ENCODE data around the gene SORD.
"Not testable (repeated sequence)": the region's sequence is repeated elsewhere in the genome, so short reads cannot be mapped to it uniquely, and the experiment has no call there.

Gene SORD

GRCh38 chr15:45097466-45097865, 74.5 kb downstream of the SORD start:
- no peak for DNase-seq (ENCODE audit: low read depth)

DNA sequence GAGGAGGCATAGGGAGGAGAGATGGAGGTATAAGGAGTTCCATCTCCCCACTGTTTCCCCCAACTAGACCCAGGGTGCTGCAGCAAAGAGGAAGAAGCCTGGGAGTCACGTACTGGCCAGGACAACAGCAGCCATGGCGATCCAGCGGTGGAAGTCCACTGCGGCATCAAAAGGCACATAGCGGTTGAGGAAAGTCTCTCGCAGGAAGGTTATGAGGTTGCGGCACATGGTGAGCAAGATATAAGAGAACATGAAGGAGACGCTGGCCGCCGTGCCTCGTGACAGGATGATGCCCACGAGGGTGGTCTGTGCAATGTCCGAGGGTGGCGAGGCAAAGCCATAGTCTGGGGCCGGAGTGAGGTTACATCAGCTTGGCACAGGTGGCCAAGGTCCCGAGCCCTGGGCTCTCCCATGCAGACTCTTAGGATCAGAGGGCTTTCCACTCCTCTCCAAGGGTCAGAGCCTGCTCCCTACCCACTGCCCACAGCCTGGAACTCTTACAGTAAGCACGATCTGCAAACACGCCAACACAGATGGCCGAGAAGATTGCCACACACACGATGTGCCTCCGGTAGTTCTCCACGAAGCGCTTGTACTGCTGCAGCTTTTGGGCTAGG, 76.7 kb downstream of the SORD start:
- DNase-seq (ENCODE audit: low read depth): no peak

GRCh38 chr15:45100884-45101625, 78.1 kb downstream of the SORD start:
- DNase-seq (ENCODE audit: low read depth): no peak

DNA sequence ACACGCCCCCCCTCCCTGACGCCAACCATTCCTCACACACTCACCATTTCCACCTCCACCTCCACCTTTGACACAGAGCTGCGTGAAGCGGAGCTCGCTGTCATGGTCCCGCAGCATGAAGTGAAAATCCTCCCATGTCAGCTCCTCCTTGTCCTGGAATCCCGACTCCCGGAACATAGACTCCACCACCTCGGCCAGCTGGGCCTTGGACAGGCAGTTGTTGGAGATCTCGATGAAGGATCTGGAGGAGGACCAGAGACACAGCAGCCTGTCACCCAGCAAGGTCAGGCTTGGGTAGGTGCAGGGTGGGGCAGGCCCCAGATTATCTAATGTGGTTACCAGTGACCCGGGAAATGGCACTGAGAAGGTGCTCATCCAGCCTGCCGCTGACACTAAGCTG, 78.8 kb downstream of the SORD start:
- DNase-seq (ENCODE audit: low read depth): no peak

GRCh38 chr15:45102226-45102625, 79.2 kb downstream of the SORD start:
- DNase-seq (ENCODE audit: low read depth): no peak

DNA sequence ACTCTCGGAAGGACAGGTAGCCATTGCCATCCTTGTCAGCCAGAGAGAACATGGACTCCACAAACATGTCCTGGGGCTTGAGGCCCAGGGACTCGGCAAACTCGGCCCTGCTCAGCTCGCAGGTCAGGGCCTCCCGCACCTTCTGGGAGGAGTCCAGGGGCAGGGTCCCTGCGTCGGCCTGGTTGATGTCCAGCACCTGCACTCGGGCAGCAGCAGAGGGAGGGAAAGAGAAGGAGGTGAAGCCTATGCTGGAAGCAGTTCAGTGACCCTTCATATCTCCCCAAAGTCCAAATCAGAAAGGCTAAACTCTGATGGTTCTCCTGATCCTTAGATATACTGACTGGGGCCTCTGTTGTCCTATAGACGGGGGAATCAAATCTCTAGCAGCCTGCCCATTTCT, 81.2 kb downstream of the SORD start:
- DNase-seq (ENCODE audit: low read depth): not testable (repeated sequence)

DNA sequence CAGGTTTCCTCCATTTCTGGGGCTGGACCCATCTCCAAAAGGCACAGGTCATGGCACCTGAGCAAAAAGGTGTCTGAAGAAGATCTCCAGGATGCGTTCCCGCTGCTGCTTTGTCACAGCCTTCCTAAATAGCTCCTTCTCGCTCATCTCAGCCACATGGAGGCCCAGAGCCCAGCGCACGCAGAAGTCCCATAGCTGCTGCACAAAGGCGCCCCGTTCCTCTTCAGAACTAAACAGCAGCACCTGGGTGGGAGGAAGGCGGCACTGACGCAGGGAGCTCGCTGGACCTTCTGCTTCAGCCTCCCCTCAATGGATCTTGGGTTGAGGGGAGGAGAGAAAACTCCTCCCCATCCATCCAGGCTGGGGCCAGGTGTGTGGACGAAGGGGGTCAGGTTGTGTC, 82.6 kb downstream of the SORD start:
- no peak for DNase-seq (ENCODE audit: low read depth)

- DNase-seq (ENCODE audit: low read depth): no peak
Measured at GRCh38 chr15:45106002-45106790, 83.2 kb downstream of the SORD start.

DNA sequence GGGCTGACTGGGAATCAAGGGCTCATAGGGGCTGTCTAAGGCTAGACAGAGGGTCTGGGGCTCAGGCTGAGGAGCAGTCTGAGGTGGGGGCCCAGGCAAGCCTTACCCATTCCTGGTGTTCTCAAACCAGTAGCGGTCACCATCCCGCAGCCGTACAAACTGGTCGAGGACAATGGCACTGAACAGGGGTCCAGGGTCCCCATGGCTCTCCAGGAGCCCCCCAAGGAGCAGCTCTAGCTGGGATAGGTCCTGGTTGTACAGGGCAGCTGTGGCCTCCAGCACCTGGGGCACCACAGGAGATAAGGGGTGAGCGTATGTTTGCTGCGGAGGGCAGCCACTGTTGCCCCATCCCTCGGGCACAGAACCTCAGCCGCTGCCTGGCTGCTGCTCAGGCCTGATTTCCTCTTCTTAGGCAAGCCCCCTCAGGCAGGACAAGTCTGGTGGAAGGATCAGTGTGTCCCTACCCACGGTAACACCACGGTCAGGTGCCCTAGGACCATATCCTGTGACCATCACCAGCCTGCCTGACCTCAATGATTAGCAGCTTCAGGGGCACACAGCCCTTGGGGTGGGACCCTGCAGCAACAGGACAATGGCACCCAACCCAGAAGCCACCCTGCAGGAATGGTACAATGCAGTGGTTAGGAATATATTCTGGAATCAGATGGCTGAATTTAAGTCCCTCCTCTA, 85.1 kb downstream of the SORD start:
- DNase-seq (ENCODE audit: low read depth): no peak

DNA sequence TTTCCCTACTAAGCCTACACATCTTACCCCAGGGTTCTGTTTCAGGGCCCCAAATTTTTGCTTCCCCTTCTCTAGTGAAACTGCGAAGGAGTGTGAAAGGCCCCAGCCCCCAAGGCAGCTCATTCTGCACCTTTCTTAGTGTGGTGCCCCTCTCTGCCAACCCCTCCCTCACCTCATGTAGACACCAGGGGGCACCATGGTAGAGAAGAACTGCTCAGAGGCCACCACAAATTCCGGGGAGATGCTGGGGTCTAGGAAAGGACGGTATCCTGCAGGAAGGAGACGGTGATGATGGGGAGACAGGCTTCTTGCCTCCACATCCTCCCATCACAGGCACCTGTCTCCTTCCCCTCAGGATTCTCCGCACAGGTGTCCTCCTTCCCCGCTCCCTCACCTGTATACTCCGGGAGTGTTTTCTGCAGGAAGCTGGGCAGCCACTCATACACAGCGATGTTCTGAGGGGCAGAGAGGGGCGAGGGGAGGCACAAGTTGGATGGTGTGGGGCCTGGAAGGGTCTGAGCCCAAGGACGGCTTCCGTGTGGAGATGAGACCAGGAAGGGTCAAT, 87.3 kb downstream of the SORD start:
- DNase-seq (ENCODE audit: low read depth): no peak

DNA sequence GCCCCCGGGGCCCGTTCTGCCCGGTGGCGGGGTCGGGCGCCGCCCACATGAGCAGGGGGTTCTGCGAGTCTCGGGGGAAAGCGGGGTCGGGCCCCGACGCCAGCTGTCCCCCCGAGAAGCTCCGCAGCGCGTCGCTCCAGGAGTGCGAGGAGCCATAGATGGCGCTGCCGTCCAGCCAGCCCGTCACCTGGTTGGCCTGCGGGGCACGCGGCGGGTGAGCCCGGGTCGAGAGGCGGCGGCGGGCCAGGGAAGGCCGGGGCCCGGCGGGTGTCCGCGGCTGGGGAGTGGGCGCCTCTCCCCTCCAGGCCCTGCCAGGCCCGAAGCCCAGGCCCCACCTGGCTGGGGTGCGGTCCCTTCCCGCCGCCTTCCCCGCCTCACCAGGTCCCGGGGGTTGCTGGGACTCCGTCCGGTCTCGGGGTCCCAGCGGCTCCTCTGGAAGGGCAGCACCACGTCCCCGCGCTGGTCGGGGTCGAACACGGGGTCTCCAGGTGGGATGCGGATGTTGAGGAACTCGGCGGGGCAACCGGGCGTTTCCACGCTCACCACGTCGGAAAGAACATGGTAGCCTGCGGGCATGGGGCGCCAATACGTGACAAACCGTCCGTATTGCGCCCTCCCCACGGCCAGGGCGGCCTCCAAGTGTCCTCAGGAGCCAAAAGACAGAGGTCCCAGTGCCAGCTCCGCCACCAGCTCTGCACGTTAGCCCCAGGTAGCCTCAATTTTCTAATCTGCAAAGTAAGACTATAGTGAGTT, 88.6 kb downstream of the SORD start:
- DNase-seq (ENCODE audit: low read depth): no peak

DNA sequence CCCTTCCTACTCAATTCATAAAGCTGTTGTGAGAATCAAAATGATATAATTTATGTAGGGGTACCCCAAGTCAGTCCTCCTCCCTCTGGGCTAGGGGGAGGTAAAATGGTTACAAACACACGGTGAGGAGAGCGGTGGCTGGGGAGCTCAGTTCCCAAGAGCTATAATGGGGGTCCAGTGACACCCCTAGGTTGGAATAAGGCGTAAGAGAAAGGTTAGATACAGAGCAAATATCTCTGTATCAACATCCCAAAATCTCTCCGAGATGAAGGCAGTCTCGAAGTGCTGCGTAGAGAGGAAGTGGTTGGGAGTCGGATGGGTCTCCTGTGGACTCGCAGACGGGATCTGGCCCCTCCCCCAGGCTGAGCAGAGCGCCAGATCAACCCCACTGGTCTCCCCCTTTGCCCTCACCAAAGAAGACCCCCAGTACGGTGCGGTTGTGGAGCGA, 89.2 kb downstream of the SORD start:
- no peak for DNase-seq (ENCODE audit: low read depth)

GRCh38 chr15:45112591-45113379, 89.8 kb downstream of the SORD start:
- no peak for DNase-seq (ENCODE audit: low read depth)

GRCh38 chr15:45113380-45113990, 90.5 kb downstream of the SORD start:
- DNase-seq (ENCODE audit: low read depth): no peak

GRCh38 chr15:45114076-45114750, 91.2 kb downstream of the SORD start, which contains the start of the genes DUOX2 and DUOXA2:
Gene DUOX2, minus strand, starts transcription at chr15:45114172. Its CDS starts 761 bp downstream, at chr15:45113411.
Gene DUOXA2, plus strand, starts transcription at chr15:45114326. Its CDS starts 280 bp downstream, at chr15:45114606.
- DNase-seq (ENCODE audit: low read depth): no peak

DNA sequence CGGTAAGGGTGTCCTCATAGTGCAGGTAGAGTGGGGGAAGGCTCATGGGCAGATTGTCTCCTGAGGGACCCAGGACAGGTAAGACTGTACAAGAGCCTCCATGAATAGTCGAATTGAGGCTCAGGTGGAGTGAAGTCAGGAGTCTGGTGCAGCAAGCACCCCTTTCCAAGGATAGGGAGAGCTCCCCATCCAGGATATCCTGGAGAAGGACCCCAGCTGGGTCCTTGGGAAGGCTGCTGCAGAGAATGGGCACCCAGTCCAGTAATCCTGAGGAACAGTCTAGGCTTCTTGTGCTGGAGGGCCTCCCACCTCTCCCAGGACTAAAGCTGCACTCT, 91.7 kb downstream of the SORD start:
- DNase-seq (ENCODE audit: low read depth): no peak

GRCh38 chr15:45115312-45115820, 92.4 kb downstream of the SORD start:
- DNase-seq (ENCODE audit: low read depth): no peak

GRCh38 chr15:45116006-45116481, 93.0 kb downstream of the SORD start:
- DNase-seq (ENCODE audit: low read depth): no peak
